Measurements from ENCODE around the gene PDZD11. TPM values are rescaled to one million over a fixed set of nuclear protein-coding genes. Genes with fewer than 3 reads are reported as not detected.
"Not testable (repeated sequence)": the region's sequence is repeated elsewhere in the genome, so short reads cannot be mapped to it uniquely, and the experiment has no call there.

PDZD11 gene
- total RNA-seq, 6 experiments from 2014 or later, result 12.5 to 20.9 (median 16.1) TPM

- H3K4me3 ChIP-seq, result no peak overlapping the region
- TF ChIP-seq POLR2A (IDR thresholded peaks at IDR 0.05), result no peak
- TF ChIP-seq CTCF (IDR thresholded peaks at IDR 0.05), result no peak
- H3K36me3 ChIP-seq, result no peaks in the 10 kb centered on the region
- WGBS (ENCODE audit: insufficient coverage, low coverage, low lambda C conversion rate, missing lambda C conversion rate), result 66% methylated on average over 2 of the region's 2 CpGs
- DNase-seq, result no peak
- intact Hi-C loops (cut with DNase I), result no loop called here
- no peak for ATAC-seq
- H3K4me1 ChIP-seq, result no peaks in the 10 kb centered on the region
- no peaks in the 10 kb centered on the region for H3K9me3 ChIP-seq
- no peaks in the 10 kb centered on the region for H3K27me3 ChIP-seq
- H3K27ac ChIP-seq, result no peak overlapping the region
These were observed 42.5 kb downstream of the PDZD11 start for GRCh38 chrX:70247252-70247651.

GRCh38 chrX:70244881-70245280 lies 44.8 kb downstream of the PDZD11 start:
- Histone ChIP-seq H3K27ac (no peak overlapping the region), H3K4me1 (no peaks in the 10 kb centered on the region), H3K27me3 (no peaks in the 10 kb centered on the region), H3K4me3 (no peak overlapping the region), H3K9me3 (no peaks in the 10 kb centered on the region), H3K36me3 (no peaks in the 10 kb centered on the region)
- 44% methylated on average over 5 of the region's 6 CpGs for WGBS (ENCODE audit: insufficient coverage, low coverage, low lambda C conversion rate, missing lambda C conversion rate)
- ATAC-seq (peak in 1 of 4 donors; percentile 57), DNase-seq (no peak)
- TF ChIP-seq POLR2A (IDR thresholded peaks at IDR 0.05) (no peak), CTCF (IDR thresholded peaks at IDR 0.05) (no peak)
- intact Hi-C loops (cut with DNase I), result no loop called here

GRCh38 chrX:70243601-70244000 lies 46.1 kb downstream of the PDZD11 start:
- H3K27me3 ChIP-seq; DNase-seq; H3K9me3 ChIP-seq; intact Hi-C loops (cut with DNase I); ATAC-seq; H3K27ac ChIP-seq; H3K4me3 ChIP-seq; H3K36me3 ChIP-seq; H3K4me1 ChIP-seq: not testable (repeated sequence)
- WGBS (ENCODE audit: insufficient coverage, low coverage, low lambda C conversion rate, missing lambda C conversion rate), result 59% methylated on average over 3 of the region's 5 CpGs

- Histone ChIP-seq H3K9me3 (no peaks in the 10 kb centered on the region), H3K27ac (no peak overlapping the region), H3K4me3 (no peak overlapping the region), H3K36me3 (no peaks in the 10 kb centered on the region), H3K4me1 (no peaks in the 10 kb centered on the region), H3K27me3 (no peaks in the 10 kb centered on the region)
- ATAC-seq (no peak), DNase-seq (no peak)
- WGBS (ENCODE audit: insufficient coverage, low coverage, low lambda C conversion rate, missing lambda C conversion rate), result 77% methylated on average over 2 of the region's 2 CpGs
- intact Hi-C loops (cut with DNase I), result no loop called here
- TF ChIP-seq CTCF (IDR thresholded peaks at IDR 0.05) (no peak), POLR2A (IDR thresholded peaks at IDR 0.05) (no peak)
These were observed 48.2 kb downstream of the PDZD11 start for GRCh38 chrX:70241501-70241900.

GRCh38 chrX:70240751-70241150 lies 49.0 kb downstream of the PDZD11 start:
- Histone ChIP-seq H3K9me3 (no peaks in the 10 kb centered on the region), H3K4me1 (no peaks in the 10 kb centered on the region), H3K27me3 (no peaks in the 10 kb centered on the region), H3K36me3 (no peaks in the 10 kb centered on the region), H3K27ac (no peak overlapping the region), H3K4me3 (no peak overlapping the region)
- WGBS (ENCODE audit: insufficient coverage, low coverage, low lambda C conversion rate, missing lambda C conversion rate), result 100% methylated on average over 1 of the region's 1 CpG
- ATAC-seq, result no peak
- intact Hi-C loops (cut with DNase I), result no loop called here
- TF ChIP-seq CTCF (IDR thresholded peaks at IDR 0.05) (no peak), POLR2A (IDR thresholded peaks at IDR 0.05) (no peak)
- DNase-seq, result no peak

Small RNAs within 50 kb of the gene (small RNA-seq; reads per million reads assigned to genes)
- 0.39 to 0.65 reads per million in 2 experiments for gene RNA5SP507

Other genes with a start within 250 kb of the PDZD11 start
- gene AWAT2, start 240.0 kb downstream of the PDZD11 start, total RNA-seq, result not detected
- not detected for gene OTUD6A, start 227.5 kb downstream of the PDZD11 start, total RNA-seq
- 10 to 100 TPM in 5 of 6 experiments, 1 to 10 TPM in 1; 10.0 to 15.4 (median 11.4) TPM for gene IGBP1, start 156.5 kb downstream of the PDZD11 start, total RNA-seq
- not detected for gene DGAT2L6, start 112.4 kb downstream of the PDZD11 start, total RNA-seq
- gene AWAT1, start 55.3 kb downstream of the PDZD11 start, total RNA-seq, result not detected
- gene P2RY4, start 29.7 kb downstream of the PDZD11 start, total RNA-seq, result 1 to 10 TPM in 1 of 6 experiments, under 1 TPM in 5; 0.18 to 1.4 (median 0.26) TPM
- gene ARR3, start 21.6 kb downstream of the PDZD11 start, total RNA-seq, result not detected
- gene RAB41, start 7.8 kb downstream of the PDZD11 start, total RNA-seq, result not detected
- gene KIF4A, start 177 bp upstream of the PDZD11 start, total RNA-seq, result 1 to 10 TPM in 1 of 6 experiments, under 1 TPM in 4, not detected in 1; 0.19 to 1.4 (median 0.68) TPM
- gene GDPD2, start 133.4 kb upstream of the PDZD11 start, total RNA-seq, result not detected
- 1 to 10 TPM in 3 of 6 experiments, under 1 TPM in 3; 0.37 to 2.1 (median 1.1) TPM for gene DLG3, start 154.9 kb upstream of the PDZD11 start, total RNA-seq